ENCODE results near the gene FSTL5. TPM values are rescaled to one million over a fixed set of nuclear protein-coding genes. Genes with fewer than 3 reads are reported as not detected.

The FSTL5 gene
- total and polyA plus RNA-seq, 2 experiments from 2014 or later = not detected

DNA sequence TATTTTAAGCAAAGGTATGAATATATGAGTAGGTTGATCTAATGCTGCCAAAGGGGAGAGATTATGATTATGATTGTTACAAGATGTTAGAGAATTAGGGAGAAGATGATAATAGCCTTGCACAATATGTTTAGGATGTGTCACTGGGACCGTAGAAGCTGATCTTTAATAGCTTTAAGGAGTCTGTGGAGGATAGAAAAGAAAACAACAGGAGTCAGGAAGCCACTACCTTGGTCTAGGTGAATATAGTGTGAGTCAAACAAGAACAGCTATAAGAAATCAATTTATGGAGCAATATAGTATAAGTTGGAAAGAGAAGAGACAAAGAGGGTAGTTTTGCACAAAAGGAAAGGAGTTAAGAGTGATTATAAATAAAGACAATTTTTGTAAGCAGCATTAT, 232.7 kb downstream of the FSTL5 start:
- no peaks in the 10 kb centered on the region for H4K20me1 ChIP-seq (ENCODE audit: insufficient read depth)
- no peaks in the 10 kb centered on the region for H3K27me3 ChIP-seq (replicated peaks; ENCODE audit: insufficient read depth)
- H3K9me3 ChIP-seq (ENCODE audit: low read depth) = no peaks in the 10 kb centered on the region
- H3K9me2 ChIP-seq (ENCODE audit: insufficient read depth) = no peaks in the 10 kb centered on the region
- no peaks in the 10 kb centered on the region for H3K36me3 ChIP-seq (ENCODE audit: low read depth)
- H3K4me3 ChIP-seq = no peak overlapping the region
- in situ Hi-C loops (cut with MboI) = no loop called here
- 0 to 9% methylated on average over 1 of the region's 1 CpG for WGBS, 2 experiments (ENCODE audit: low coverage in 1 of 2, low lambda C conversion rate in 2 of 2, missing lambda C conversion rate in 2 of 2)
- no peaks in the 10 kb centered on the region for H3K4me1 ChIP-seq (ENCODE audit: insufficient read depth)
- no peak overlapping the region for H2AFZ ChIP-seq
- no peak overlapping the region for H3K4me2 ChIP-seq (ENCODE audit: unreplicated experiment)
- no peak for DNase-seq
- no peaks in the 10 kb centered on the region for H3F3A ChIP-seq (ENCODE audit: insufficient read depth)
- no peak overlapping the region for H3K9ac ChIP-seq
- H3K27ac ChIP-seq = no peak overlapping the region
- no peaks in the 10 kb centered on the region for H3K79me2 ChIP-seq (ENCODE audit: insufficient read depth)
- TF ChIP-seq EZH2 (IDR thresholded peaks at IDR 0.05; ENCODE audit: insufficient read depth, poor library complexity, severe bottlenecking) = no peak
- TF ChIP-seq EZH2phosphoT487 (IDR thresholded peaks at IDR 0.05; ENCODE audit: insufficient read depth, low read depth) = no peak

DNA sequence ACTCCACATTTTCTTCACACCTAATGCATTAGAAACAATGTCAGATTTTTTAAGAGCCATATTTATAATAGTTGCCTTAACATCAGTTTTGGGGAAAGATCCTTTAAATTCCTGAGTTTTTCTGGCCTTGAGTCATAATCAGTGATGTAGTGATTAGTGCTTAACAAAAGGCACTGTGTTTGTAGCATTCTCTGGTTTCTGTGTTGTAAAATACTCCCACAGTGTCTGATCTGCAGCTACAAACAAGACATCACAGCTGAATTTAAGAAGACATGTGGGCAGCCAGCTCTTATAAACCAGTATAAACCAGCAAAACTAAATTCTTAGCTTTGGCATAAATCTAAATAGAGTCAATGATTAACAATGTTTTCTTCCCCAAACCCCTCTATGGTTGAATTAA, 233.8 kb downstream of the FSTL5 start:
- Histone ChIP-seq H3K4me2 (ENCODE audit: unreplicated experiment) (no peak overlapping the region), H3K4me3 (no peak overlapping the region), H3K9me3 (ENCODE audit: low read depth) (no peaks in the 10 kb centered on the region), H3K36me3 (ENCODE audit: low read depth) (no peaks in the 10 kb centered on the region), H2AFZ (no peak overlapping the region), H3K9ac (no peak overlapping the region), H4K20me1 (ENCODE audit: insufficient read depth) (no peaks in the 10 kb centered on the region), H3K4me1 (ENCODE audit: insufficient read depth) (no peaks in the 10 kb centered on the region), H3K79me2 (ENCODE audit: insufficient read depth) (no peaks in the 10 kb centered on the region), H3F3A (ENCODE audit: insufficient read depth) (no peaks in the 10 kb centered on the region), H3K27ac (no peak overlapping the region), H3K9me2 (ENCODE audit: insufficient read depth) (no peaks in the 10 kb centered on the region), H3K27me3 (replicated peaks; ENCODE audit: insufficient read depth) (no peaks in the 10 kb centered on the region)
- in situ Hi-C loops (cut with MboI) = no loop called here
- TF ChIP-seq EZH2phosphoT487 (IDR thresholded peaks at IDR 0.05; ENCODE audit: insufficient read depth, low read depth) (no peak), EZH2 (IDR thresholded peaks at IDR 0.05; ENCODE audit: insufficient read depth, poor library complexity, severe bottlenecking) (no peak)
- DNase-seq = no peak

DNA sequence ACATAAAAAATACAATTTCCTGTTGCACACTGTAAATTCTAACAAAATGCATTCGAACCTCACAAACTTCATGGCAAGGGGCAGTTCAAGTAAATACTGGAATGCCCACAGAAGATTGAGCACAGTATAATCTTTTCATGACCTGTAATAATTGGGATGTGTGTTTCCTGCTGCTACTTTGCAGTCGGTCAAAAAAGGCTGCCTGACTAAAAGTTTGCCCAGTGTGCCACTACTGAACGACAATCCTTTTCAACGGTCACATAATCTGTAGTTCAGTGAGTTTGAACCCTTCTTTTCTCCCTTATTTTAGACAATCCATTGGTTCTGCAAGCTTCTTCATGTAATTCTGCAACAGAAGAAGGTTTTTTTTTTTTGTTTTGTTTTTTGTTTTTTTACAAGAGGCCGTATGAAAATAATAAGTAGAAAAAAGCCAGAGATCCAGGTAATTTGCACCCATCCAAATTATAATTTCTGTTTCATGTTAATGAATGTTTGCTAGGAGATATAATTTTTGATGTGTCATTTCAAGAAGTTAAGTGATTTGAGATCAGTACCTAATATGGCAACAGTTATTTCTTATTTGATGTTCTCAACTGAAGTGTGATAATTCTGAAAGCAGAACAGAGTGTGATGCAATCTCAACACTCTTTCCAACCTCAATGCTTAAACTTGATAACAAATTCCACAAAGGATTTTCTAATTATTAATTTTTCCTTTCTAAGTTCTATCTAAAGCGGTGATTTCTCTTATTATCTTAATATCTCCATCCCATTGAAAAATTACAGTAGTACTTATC, 237.6 kb downstream of the FSTL5 start:
- Histone ChIP-seq H3F3A (ENCODE audit: insufficient read depth) (no peaks in the 10 kb centered on the region), H3K4me3 (no peak overlapping the region), H4K20me1 (ENCODE audit: insufficient read depth) (no peaks in the 10 kb centered on the region), H3K9me2 (ENCODE audit: insufficient read depth) (no peaks in the 10 kb centered on the region), H2AFZ (no peak overlapping the region), H3K36me3 (ENCODE audit: low read depth) (no peaks in the 10 kb centered on the region), H3K9me3 (ENCODE audit: low read depth) (no peaks in the 10 kb centered on the region), H3K27me3 (replicated peaks; ENCODE audit: insufficient read depth) (no peaks in the 10 kb centered on the region), H3K9ac (no peak overlapping the region), H3K4me1 (ENCODE audit: insufficient read depth) (no peaks in the 10 kb centered on the region), H3K27ac (no peak overlapping the region), H3K79me2 (ENCODE audit: insufficient read depth) (no peaks in the 10 kb centered on the region), H3K4me2 (ENCODE audit: unreplicated experiment) (no peak overlapping the region)
- WGBS, 2 experiments (ENCODE audit: low coverage in 1 of 2, low lambda C conversion rate in 2 of 2, missing lambda C conversion rate in 2 of 2) = 32 to 35% methylated on average over 6 of the region's 6 CpGs
- no peak for DNase-seq
- no peak for TF ChIP-seq EZH2phosphoT487 (IDR thresholded peaks at IDR 0.05; ENCODE audit: insufficient read depth, low read depth)
- no peak for TF ChIP-seq EZH2 (IDR thresholded peaks at IDR 0.05; ENCODE audit: insufficient read depth, poor library complexity, severe bottlenecking)
- in situ Hi-C loops (cut with MboI) = no loop called here

DNA sequence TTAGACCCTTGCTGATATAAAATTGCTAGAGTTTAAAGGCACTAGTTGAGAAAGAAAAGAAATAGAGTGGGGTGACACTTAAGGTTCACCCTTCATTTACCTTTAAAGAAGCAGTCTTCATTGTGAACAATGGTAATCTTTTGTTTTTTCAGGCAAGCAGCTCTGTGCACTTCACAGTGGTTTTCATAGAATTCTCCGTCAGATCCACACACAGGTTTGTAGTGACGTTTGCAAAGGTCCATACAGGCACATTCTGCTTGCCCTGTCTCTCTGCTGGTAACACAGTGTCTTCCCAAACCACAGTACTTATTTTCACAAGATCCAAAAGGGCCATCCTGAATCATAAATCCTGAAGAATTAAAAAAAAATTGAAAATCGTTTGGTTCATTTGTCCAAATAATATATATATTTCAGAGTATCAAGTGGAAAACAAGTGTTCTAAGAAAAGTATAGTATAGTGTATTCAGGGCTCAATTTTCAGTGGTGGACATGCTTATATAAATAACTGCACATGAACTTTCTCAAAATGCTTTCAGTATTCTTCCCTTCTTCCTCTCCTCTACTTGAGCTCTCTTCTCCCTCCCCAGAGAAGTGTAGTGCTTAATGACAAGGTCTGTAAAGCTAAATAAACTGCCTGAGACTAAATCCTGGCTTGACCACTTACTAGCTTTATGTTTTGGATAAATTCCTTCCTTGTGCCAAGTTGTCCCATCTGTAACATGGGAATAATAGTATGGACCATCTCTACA, 243.3 kb downstream of the FSTL5 start:
- H3K4me3 ChIP-seq = no peak overlapping the region
- TF ChIP-seq EZH2 (IDR thresholded peaks at IDR 0.05; ENCODE audit: insufficient read depth, poor library complexity, severe bottlenecking) (no peak), EZH2phosphoT487 (IDR thresholded peaks at IDR 0.05; ENCODE audit: insufficient read depth, low read depth) (no peak)
- no peak overlapping the region for H2AFZ ChIP-seq
- no peaks in the 10 kb centered on the region for H3F3A ChIP-seq (ENCODE audit: insufficient read depth)
- 4 to 5% methylated on average over 3 of the region's 3 CpGs for WGBS, 2 experiments (ENCODE audit: low coverage in 1 of 2, low lambda C conversion rate in 2 of 2, missing lambda C conversion rate in 2 of 2)
- no peaks in the 10 kb centered on the region for H3K79me2 ChIP-seq (ENCODE audit: insufficient read depth)
- H3K9ac ChIP-seq = no peak overlapping the region
- H3K27me3 ChIP-seq (replicated peaks; ENCODE audit: insufficient read depth) = no peaks in the 10 kb centered on the region
- no peak overlapping the region for H3K27ac ChIP-seq
- no peaks in the 10 kb centered on the region for H3K36me3 ChIP-seq (ENCODE audit: low read depth)
- H3K4me1 ChIP-seq (ENCODE audit: insufficient read depth) = no peaks in the 10 kb centered on the region
- in situ Hi-C loops (cut with MboI) = no loop called here
- H3K4me2 ChIP-seq (ENCODE audit: unreplicated experiment) = no peak overlapping the region
- H3K9me2 ChIP-seq (ENCODE audit: insufficient read depth) = no peaks in the 10 kb centered on the region
- no peaks in the 10 kb centered on the region for H3K9me3 ChIP-seq (ENCODE audit: low read depth)
- H4K20me1 ChIP-seq (ENCODE audit: insufficient read depth) = no peaks in the 10 kb centered on the region
- no peak for DNase-seq

Data from GM23248 (cell line).